Measurements from ENCODE around the gene FAM78B. TPM values are rescaled to one million over a fixed set of nuclear protein-coding genes. Genes with fewer than 3 reads are reported as not detected.

The FAM78B gene
- total RNA-seq, 1 donor from 2014 or later = 2.9 TPM

DNA sequence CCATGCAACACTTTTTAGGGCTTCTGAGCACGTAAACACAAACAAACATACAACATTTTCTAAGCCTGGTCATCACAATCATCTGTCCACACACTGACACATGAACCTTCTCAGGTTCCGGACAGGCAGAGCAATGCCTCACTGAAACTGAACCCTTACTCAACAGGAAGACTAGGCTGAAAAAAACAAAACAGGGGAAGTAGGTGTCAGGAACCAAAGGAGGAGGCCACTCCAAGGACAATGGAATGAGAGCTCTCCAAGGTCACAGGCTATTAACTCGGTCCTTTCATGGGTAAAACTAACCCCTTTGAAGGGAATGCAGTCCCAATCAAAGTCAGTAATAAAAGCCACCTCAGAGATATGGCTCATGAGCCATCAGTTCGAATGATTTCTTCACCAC is 76.6 kb downstream of the FAM78B start:
- Mint-ChIP-seq H3K36me3 (no peaks in the 10 kb centered on the region), H3K9me3 (peaks cover 5% of the 10 kb centered on the region), H3K4me3 (peak overlapping the region; percentile 3), H3K27ac (no peak overlapping the region), H3K4me1 (ENCODE audit: unreplicated experiment) (peaks cover 19% of the 10 kb centered on the region), H3K27me3 (no peaks in the 10 kb centered on the region)
- no peak for DNase-seq (ENCODE audit: extremely low spot score, unreplicated experiment)
- TF ChIP-seq, protein P1, sequence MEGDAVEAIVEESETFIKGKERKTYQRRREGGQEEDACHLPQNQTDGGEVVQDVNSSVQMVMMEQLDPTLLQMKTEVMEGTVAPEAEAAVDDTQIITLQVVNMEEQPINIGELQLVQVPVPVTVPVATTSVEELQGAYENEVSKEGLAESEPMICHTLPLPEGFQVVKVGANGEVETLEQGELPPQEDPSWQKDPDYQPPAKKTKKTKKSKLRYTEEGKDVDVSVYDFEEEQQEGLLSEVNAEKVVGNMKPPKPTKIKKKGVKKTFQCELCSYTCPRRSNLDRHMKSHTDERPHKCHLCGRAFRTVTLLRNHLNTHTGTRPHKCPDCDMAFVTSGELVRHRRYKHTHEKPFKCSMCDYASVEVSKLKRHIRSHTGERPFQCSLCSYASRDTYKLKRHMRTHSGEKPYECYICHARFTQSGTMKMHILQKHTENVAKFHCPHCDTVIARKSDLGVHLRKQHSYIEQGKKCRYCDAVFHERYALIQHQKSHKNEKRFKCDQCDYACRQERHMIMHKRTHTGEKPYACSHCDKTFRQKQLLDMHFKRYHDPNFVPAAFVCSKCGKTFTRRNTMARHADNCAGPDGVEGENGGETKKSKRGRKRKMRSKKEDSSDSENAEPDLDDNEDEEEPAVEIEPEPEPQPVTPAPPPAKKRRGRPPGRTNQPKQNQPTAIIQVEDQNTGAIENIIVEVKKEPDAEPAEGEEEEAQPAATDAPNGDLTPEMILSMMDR (conservative IDR thresholded peaks at IDR 0.05) = no peak

- H3K4me3 Mint-ChIP-seq = no peak overlapping the region
- no peaks in the 10 kb centered on the region for H3K27me3 Mint-ChIP-seq
- DNase-seq (ENCODE audit: extremely low spot score, unreplicated experiment) = no peak
- H3K27ac Mint-ChIP-seq = no peak overlapping the region
- H3K9me3 Mint-ChIP-seq = peaks cover 5% of the 10 kb centered on the region
- no peaks in the 10 kb centered on the region for H3K36me3 Mint-ChIP-seq
- peaks cover 19% of the 10 kb centered on the region for H3K4me1 Mint-ChIP-seq (ENCODE audit: unreplicated experiment)
- TF ChIP-seq, protein P1 (conservative IDR thresholded peaks at IDR 0.05) = peak; percentile 23
Measured at GRCh38 chr1:166089804-166090203, 77.0 kb downstream of the FAM78B start.

DNA sequence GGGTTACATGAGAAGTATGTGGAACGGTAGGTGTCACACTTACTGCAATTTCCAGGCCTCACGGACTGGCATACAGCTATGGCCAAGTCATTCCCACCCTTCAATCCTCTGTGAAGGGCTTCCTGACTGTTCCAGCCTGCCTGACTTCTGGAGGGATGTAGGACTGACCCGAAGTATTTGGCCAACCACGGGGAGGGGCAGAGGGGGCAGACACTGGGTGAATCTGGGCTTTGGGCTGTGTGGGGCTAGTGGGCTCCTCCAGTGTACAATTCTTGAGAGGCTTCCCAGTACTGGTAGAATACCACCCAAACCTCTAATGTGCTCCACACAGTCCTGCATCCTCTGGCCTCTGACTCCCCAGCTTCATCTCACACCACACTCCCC is 78.2 kb downstream of the FAM78B start:
- Mint-ChIP-seq H3K36me3 (no peaks in the 10 kb centered on the region), H3K27ac (no peak overlapping the region), H3K27me3 (no peaks in the 10 kb centered on the region), H3K4me1 (ENCODE audit: unreplicated experiment) (peaks cover 19% of the 10 kb centered on the region), H3K4me3 (no peak overlapping the region), H3K9me3 (peaks cover 5% of the 10 kb centered on the region)
- TF ChIP-seq, protein P1 (conservative IDR thresholded peaks at IDR 0.05) = no peak
- no peak for DNase-seq (ENCODE audit: extremely low spot score, unreplicated experiment)

DNA sequence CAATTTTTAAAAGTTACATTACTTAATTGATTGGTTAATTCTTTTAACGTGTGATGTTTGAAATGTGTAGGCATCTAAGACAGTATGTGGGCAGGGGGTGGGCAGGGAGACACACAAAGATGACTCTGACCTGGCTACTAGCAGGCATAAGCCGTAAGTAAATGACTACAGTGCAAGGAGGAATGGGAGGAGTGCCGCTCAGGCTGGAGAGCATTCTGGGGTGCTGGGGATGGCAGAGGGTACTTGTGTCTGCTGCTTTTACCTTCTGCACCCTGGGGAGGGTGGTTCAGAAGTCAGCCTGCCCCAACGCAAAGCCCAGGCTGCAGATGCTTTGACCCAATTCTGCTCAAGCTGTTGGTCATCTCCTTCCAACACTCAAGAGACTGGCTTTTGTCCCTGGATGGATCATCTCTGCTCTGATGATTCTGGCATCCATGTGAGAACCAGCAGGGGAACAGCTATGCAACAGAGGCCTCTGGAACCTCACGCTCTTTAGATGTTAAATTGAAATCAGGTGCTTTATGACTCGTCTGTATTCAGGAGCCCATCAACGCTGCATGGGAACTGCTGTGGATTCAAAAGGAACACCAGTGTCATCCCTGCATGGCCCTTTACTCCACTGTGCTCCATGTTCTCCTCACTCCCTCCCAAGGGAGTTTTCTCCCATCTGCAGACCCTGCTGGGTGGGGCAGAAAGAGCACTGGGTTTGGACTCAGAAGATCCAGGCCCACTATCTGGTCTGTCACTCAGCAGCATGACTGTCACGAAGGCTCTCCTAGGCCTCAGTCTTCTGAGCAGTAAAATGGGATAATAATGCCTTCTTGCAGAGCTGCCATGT is 78.8 kb downstream of the FAM78B start:
- no peaks in the 10 kb centered on the region for H3K27me3 Mint-ChIP-seq
- H3K4me3 Mint-ChIP-seq = no peak overlapping the region
- no peaks in the 10 kb centered on the region for H3K36me3 Mint-ChIP-seq
- peaks cover 5% of the 10 kb centered on the region for H3K9me3 Mint-ChIP-seq
- no peak for DNase-seq (ENCODE audit: extremely low spot score, unreplicated experiment)
- peaks cover 19% of the 10 kb centered on the region for H3K4me1 Mint-ChIP-seq (ENCODE audit: unreplicated experiment)
- TF ChIP-seq, protein P1 (conservative IDR thresholded peaks at IDR 0.05) = no peak
- H3K27ac Mint-ChIP-seq = no peak overlapping the region

GRCh38 chr1:166086113-166086883 is 80.5 kb downstream of the FAM78B start:
- peaks cover 1% of the 10 kb centered on the region for H3K9me3 Mint-ChIP-seq
- H3K4me1 Mint-ChIP-seq (ENCODE audit: unreplicated experiment) = peaks cover 19% of the 10 kb centered on the region
- DNase-seq (ENCODE audit: extremely low spot score, unreplicated experiment) = no peak
- no peaks in the 10 kb centered on the region for H3K27me3 Mint-ChIP-seq
- no peak overlapping the region for H3K27ac Mint-ChIP-seq
- H3K4me3 Mint-ChIP-seq = no peak overlapping the region
- TF ChIP-seq, protein P1 (conservative IDR thresholded peaks at IDR 0.05) = no peak
- no peaks in the 10 kb centered on the region for H3K36me3 Mint-ChIP-seq

Data from type B pancreatic cell (in vitro differentiated cells).